ENCODE measurements around the gene XCL2.

DNA sequence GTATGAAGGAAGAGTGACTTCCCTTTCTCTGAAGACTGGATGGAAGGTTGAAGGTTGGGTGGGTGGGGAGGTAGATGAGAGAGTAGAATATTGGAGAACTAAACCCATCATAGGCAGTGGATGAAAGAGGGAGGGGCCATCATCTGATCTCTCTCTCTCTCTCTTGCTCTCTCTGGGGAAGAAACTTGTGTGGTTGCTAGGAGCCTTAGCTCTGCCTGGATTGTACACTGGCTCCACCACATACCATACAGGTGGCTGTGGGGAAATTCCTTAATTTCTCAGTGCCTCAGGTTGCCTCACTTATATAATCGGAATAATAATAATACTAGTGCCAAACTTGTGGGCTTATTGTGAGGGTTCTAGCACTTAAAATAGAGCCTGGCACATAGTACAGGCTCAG lies 42.1 kb upstream of the XCL2 start:
- TF ChIP-seq POLR2AphosphoS5 (IDR thresholded peaks at IDR 0.05; ENCODE audit: low read depth, low read length) (no peak), TCF7L2 (IDR thresholded peaks at IDR 0.05; ENCODE audit: low read depth, low read length) (no peak), SIN3A (IDR thresholded peaks at IDR 0.05; ENCODE audit: borderline replicate concordance, insufficient read depth, low read depth, low read length) (no peak)
- TF ChIP-seq, protein P1, sequence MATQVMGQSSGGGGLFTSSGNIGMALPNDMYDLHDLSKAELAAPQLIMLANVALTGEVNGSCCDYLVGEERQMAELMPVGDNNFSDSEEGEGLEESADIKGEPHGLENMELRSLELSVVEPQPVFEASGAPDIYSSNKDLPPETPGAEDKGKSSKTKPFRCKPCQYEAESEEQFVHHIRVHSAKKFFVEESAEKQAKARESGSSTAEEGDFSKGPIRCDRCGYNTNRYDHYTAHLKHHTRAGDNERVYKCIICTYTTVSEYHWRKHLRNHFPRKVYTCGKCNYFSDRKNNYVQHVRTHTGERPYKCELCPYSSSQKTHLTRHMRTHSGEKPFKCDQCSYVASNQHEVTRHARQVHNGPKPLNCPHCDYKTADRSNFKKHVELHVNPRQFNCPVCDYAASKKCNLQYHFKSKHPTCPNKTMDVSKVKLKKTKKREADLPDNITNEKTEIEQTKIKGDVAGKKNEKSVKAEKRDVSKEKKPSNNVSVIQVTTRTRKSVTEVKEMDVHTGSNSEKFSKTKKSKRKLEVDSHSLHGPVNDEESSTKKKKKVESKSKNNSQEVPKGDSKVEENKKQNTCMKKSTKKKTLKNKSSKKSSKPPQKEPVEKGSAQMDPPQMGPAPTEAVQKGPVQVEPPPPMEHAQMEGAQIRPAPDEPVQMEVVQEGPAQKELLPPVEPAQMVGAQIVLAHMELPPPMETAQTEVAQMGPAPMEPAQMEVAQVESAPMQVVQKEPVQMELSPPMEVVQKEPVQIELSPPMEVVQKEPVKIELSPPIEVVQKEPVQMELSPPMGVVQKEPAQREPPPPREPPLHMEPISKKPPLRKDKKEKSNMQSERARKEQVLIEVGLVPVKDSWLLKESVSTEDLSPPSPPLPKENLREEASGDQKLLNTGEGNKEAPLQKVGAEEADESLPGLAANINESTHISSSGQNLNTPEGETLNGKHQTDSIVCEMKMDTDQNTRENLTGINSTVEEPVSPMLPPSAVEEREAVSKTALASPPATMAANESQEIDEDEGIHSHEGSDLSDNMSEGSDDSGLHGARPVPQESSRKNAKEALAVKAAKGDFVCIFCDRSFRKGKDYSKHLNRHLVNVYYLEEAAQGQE (IDR thresholded peaks at IDR 0.05; ENCODE audit: insufficient read depth in 1 of 2, low read depth in 2 of 2, low read length in 1 of 2), result no peak
- TF ChIP-seq, protein P2, sequence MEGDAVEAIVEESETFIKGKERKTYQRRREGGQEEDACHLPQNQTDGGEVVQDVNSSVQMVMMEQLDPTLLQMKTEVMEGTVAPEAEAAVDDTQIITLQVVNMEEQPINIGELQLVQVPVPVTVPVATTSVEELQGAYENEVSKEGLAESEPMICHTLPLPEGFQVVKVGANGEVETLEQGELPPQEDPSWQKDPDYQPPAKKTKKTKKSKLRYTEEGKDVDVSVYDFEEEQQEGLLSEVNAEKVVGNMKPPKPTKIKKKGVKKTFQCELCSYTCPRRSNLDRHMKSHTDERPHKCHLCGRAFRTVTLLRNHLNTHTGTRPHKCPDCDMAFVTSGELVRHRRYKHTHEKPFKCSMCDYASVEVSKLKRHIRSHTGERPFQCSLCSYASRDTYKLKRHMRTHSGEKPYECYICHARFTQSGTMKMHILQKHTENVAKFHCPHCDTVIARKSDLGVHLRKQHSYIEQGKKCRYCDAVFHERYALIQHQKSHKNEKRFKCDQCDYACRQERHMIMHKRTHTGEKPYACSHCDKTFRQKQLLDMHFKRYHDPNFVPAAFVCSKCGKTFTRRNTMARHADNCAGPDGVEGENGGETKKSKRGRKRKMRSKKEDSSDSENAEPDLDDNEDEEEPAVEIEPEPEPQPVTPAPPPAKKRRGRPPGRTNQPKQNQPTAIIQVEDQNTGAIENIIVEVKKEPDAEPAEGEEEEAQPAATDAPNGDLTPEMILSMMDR (IDR thresholded peaks at IDR 0.05), result no peak

Data from Panc1 (cell line).